HEK293 (cell line): ENCODE measurements around the gene RBFOX2.
A peak's percentile ranks its signal among the peaks of the same experiment; 100 is the strongest.

Experiments
- GFI1B ChIP-seq: fragments of 450-650 bp; formaldehyde crosslinking; IDR thresholded peaks from 2 replicates; pipeline ENCODE4 v1.5.1; 2016; ENCODE audit warnings: missing biosample characterization, missing genetic modification characterization
- GLI2 ChIP-seq: fragments of 450-650 bp; formaldehyde crosslinking; IDR thresholded peaks from 2 replicates; pipeline ENCODE4; 2017; ENCODE audit warnings: missing biosample characterization, missing genetic modification characterization, low read depth, borderline replicate concordance
- HOXC10 ChIP-seq: sonication (generic); formaldehyde crosslinking; IDR thresholded peaks from 2 replicates; pipeline ENCODE4 v1.8.1; 2023; ENCODE audit warnings: mild to moderate bottlenecking, missing genetic modification reagents
- HOXD13 ChIP-seq: sonication (generic); formaldehyde crosslinking; IDR thresholded peaks from 2 replicates; pipeline ENCODE4 v1.8.0; 2022; ENCODE audit warnings: missing genetic modification reagents, borderline replicate concordance
- INSM2 ChIP-seq: fragments of 450-650 bp; formaldehyde crosslinking; IDR thresholded peaks from 2 replicates; pipeline ENCODE4 v1.5.1; 2016; ENCODE audit warnings: missing biosample characterization, missing genetic modification characterization
- KLF10 ChIP-seq: fragments of 450-650 bp; IDR thresholded peaks from 2 replicates; pipeline ENCODE4 v1.5.1; 2018; ENCODE audit warnings: missing biosample characterization, mild to moderate bottlenecking, missing genetic modification characterization
- KLF16 ChIP-seq: fragments of 450-650 bp; formaldehyde crosslinking; IDR thresholded peaks from 2 replicates; pipeline ENCODE4 v1.5.1; 2017; ENCODE audit warnings: missing biosample characterization, missing genetic modification characterization
- KLF9 ChIP-seq: fragments of 450-650 bp; formaldehyde crosslinking; IDR thresholded peaks from 2 replicates; pipeline ENCODE4 v1.5.1; 2016; ENCODE audit warnings: missing biosample characterization, missing genetic modification characterization, low read depth
- MEIS1 ChIP-seq: sonication (generic); formaldehyde crosslinking; IDR thresholded peaks from 2 replicates; pipeline ENCODE4 v1.8.1; 2022; ENCODE audit warnings: missing genetic modification reagents, mild to moderate bottlenecking, borderline replicate concordance
- OVOL3 ChIP-seq: fragments of 450-650 bp; formaldehyde crosslinking; IDR thresholded peaks from 2 replicates; pipeline ENCODE4 v1.5.1; 2016; ENCODE audit warnings: missing biosample characterization, missing genetic modification characterization
- PBX3 ChIP-seq: sonication (generic); formaldehyde crosslinking; IDR thresholded peaks from 2 replicates; pipeline ENCODE4 v1.8.1; 2022; ENCODE audit warnings: mild to moderate bottlenecking, moderate library complexity, missing genetic modification reagents
- PRDM1 ChIP-seq: fragments of 450-650 bp; formaldehyde crosslinking; IDR thresholded peaks from 2 replicates; pipeline ENCODE4; 2016; ENCODE audit warnings: missing biosample characterization, missing genetic modification characterization
- PRDM10 ChIP-seq: fragments of 450-650 bp; formaldehyde crosslinking; IDR thresholded peaks from 2 replicates; pipeline ENCODE4 v1.5.1; 2016; ENCODE audit warnings: missing biosample characterization, missing genetic modification characterization
- PRDM4 ChIP-seq: fragments of 450-650 bp; formaldehyde crosslinking; IDR thresholded peaks from 2 replicates; pipeline ENCODE4 v1.5.1; 2017; ENCODE audit warnings: missing biosample characterization, missing genetic modification characterization
- REPIN1 ChIP-seq: fragments of 450-650 bp; formaldehyde crosslinking; IDR thresholded peaks from 2 replicates; pipeline ENCODE4 v1.5.1; 2017; ENCODE audit warnings: missing biosample characterization, missing genetic modification characterization, low read depth
- SP7 ChIP-seq: fragments of 450-650 bp; formaldehyde crosslinking; IDR thresholded peaks from 2 replicates; pipeline ENCODE4 v1.5.1; 2016; ENCODE audit warnings: missing biosample characterization, missing genetic modification characterization
- YY1 ChIP-seq: fragments of 450-650 bp; formaldehyde crosslinking; IDR thresholded peaks from 2 replicates; pipeline ENCODE4 v1.5.1; 2018; ENCODE audit warnings: missing biosample characterization, missing genetic modification characterization
- ZBTB7A ChIP-seq: fragments of 450-650 bp; formaldehyde crosslinking; IDR thresholded peaks from 2 replicates; pipeline ENCODE4 v1.5.1; 2016; ENCODE audit warnings: low read depth, missing biosample characterization, missing genetic modification characterization
- ZFHX2 ChIP-seq: fragments of 450-650 bp; formaldehyde crosslinking; conservative IDR thresholded peaks from 2 replicates; pipeline ENCODE4 v1.5.1; 2016; ENCODE audit warnings: missing biosample characterization, missing genetic modification characterization
- ZFP37 ChIP-seq: fragments of 450-650 bp; formaldehyde crosslinking; IDR thresholded peaks from 2 replicates; pipeline ENCODE4 v1.5.1; 2016; ENCODE audit warnings: missing biosample characterization, missing genetic modification characterization
- ZNF114 ChIP-seq: fragments of 450-650 bp; formaldehyde crosslinking; IDR thresholded peaks from 2 replicates; pipeline ENCODE4 v1.5.0; 2017; ENCODE audit warnings: missing biosample characterization, missing genetic modification characterization
- ZNF449 ChIP-seq: fragments of 450-650 bp; formaldehyde crosslinking; IDR thresholded peaks from 2 replicates; pipeline ENCODE4 v1.5.1; 2017; ENCODE audit warnings: missing biosample characterization, mild to moderate bottlenecking, missing genetic modification characterization, moderate library complexity
- ZNF530 ChIP-seq: fragments of 450-650 bp; formaldehyde crosslinking; IDR thresholded peaks from 2 replicates; pipeline ENCODE4 v1.5.1; 2016; ENCODE audit warnings: low read depth, missing biosample characterization, missing genetic modification characterization
- ZNF621 ChIP-seq: fragments of 450-650 bp; formaldehyde crosslinking; IDR thresholded peaks from 2 replicates; pipeline ENCODE4 v1.5.1; 2017; ENCODE audit warnings: missing biosample characterization, missing genetic modification characterization
- ZNF624 ChIP-seq: fragments of 450-650 bp; formaldehyde crosslinking; IDR thresholded peaks from 2 replicates; pipeline ENCODE4 v1.5.1; 2017; ENCODE audit warnings: missing biosample characterization, missing genetic modification characterization
- ZSCAN18 ChIP-seq: fragments of 450-650 bp; formaldehyde crosslinking; IDR thresholded peaks from 2 replicates; pipeline ENCODE4 v1.5.1; 2016; ENCODE audit warnings: missing biosample characterization, missing genetic modification characterization
- ZSCAN4 ChIP-seq: fragments of 450-650 bp; formaldehyde crosslinking; IDR thresholded peaks from 2 replicates; pipeline ENCODE4 v1.5.1; 2017; ENCODE audit warnings: missing biosample characterization, missing genetic modification characterization

The RBFOX2 gene

GRCh38 chr22:35835998-35836691, 192.5 kb downstream of the RBFOX2 start (continued):
- TF ChIP-seq ZFP37 (0 out of 2 replicates have a peak, but pooled peaks have one; percentile 48), ZNF624 (tag by site-specific recombination) (no peak), KLF9 (no peak), GFI1B (tag by site-specific recombination) (no peak), GLI2 (tag by site-specific recombination) (no peak), REPIN1 (no peak), PRDM1 (tag by site-specific recombination) (peak; percentile 85), ZNF621 (tag by site-specific recombination) (no peak), HOXC10 (no peak), ZNF449 (tag by site-specific recombination) (no peak), PRDM10 (tag by site-specific recombination) (peak; percentile 83), KLF10 (tag by site-specific recombination) (no peak; the same call in 1 of the 2 replicates), OVOL3 (tag by site-specific recombination) (0 out of 2 replicates have a peak, but pooled peaks have one; percentile 7), KLF16 (peak; percentile 25; the same call in 1 of the 2 replicates), SP7 (tag by site-specific recombination) (peak; percentile 76), ZNF530 (tag by site-specific recombination) (no peak), INSM2 (peak; percentile 6; the same call in 1 of the 2 replicates), PBX3 (no peak), MEIS1 (CRISPR knock-in tag) (no peak), YY1 (peak; percentile 59; the same call in 1 of the 2 replicates), ZBTB7A (tag by site-specific recombination) (no peak), ZNF114 (no peak), PRDM4 (tag by site-specific recombination) (0 out of 2 replicates have a peak, but pooled peaks have one; percentile 9), ZSCAN4 (no peak), ZSCAN18 (tag by site-specific recombination) (no peak), HOXD13 (CRISPR knock-in tag) (no peak), ZFHX2 (peak; percentile 62)
